Astrocyte of the cerebellum (primary cell): Measurements from ENCODE around the gene EXOC6B.
A peak's percentile ranks its signal among the peaks of the same experiment; 100 is the strongest.
"Not testable (repeated sequence)": the region's sequence is repeated elsewhere in the genome, so short reads cannot be mapped to it uniquely, and the experiment has no call there.

Experiments used
- DNase-seq: peaks from one replicate; pipeline ENCODE4 v3.0.0-alpha.2; 2011; ENCODE audit warnings: low read depth
- H3K4me3 ChIP-seq: 2 replicates; pipeline ENCODE4 v1.5.1; 2011; ENCODE audit warnings: mild to moderate bottlenecking, low read depth, low read length, moderate library complexity
- in situ Hi-C: cut with HindIII; loops from 2 replicates; pipeline ENCODE4 v1.10.0; 2017; ENCODE audit warnings: low sequenced_read_pairs
- TF ChIP-seq, protein P1 (sequence below): IDR thresholded peaks from 2 replicates; pipeline ENCODE4 v1.5.1; 2012; ENCODE audit warnings: low read length, low read depth, moderate library complexity, mild to moderate bottlenecking; ENCODE audit errors: missing control alignments

EXOC6B gene

DNA sequence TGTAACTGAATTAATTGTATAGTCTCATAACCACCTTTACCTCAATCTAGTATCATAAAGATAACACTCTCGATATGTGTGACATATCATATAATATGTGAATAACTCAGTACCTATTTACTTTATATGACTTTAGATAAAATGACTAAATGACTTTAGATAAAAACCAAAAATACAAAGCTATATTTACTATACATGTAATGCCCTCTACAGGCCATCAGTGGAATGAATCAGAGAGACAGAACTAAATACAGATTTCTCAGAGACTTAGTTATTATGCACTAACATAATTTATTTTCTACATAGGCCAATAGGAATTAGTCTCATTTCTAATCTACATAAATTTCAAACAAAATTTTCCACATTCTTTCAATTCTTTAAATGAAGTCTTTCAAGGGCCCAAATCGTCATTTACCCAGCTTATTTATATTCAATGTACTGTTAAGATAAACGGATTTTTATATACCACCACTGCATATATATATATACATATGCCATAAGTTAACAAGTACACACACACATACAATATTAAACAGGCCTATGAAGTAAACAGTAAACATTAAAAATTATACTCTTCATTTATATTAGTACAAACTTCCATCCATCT, 219.9 kb downstream of the EXOC6B start:
- DNase-seq = no peak
- TF ChIP-seq, protein P1, sequence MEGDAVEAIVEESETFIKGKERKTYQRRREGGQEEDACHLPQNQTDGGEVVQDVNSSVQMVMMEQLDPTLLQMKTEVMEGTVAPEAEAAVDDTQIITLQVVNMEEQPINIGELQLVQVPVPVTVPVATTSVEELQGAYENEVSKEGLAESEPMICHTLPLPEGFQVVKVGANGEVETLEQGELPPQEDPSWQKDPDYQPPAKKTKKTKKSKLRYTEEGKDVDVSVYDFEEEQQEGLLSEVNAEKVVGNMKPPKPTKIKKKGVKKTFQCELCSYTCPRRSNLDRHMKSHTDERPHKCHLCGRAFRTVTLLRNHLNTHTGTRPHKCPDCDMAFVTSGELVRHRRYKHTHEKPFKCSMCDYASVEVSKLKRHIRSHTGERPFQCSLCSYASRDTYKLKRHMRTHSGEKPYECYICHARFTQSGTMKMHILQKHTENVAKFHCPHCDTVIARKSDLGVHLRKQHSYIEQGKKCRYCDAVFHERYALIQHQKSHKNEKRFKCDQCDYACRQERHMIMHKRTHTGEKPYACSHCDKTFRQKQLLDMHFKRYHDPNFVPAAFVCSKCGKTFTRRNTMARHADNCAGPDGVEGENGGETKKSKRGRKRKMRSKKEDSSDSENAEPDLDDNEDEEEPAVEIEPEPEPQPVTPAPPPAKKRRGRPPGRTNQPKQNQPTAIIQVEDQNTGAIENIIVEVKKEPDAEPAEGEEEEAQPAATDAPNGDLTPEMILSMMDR = peak; percentile 46
- H3K4me3 ChIP-seq = no peak overlapping the region
- in situ Hi-C loops = no loop called here

DNA sequence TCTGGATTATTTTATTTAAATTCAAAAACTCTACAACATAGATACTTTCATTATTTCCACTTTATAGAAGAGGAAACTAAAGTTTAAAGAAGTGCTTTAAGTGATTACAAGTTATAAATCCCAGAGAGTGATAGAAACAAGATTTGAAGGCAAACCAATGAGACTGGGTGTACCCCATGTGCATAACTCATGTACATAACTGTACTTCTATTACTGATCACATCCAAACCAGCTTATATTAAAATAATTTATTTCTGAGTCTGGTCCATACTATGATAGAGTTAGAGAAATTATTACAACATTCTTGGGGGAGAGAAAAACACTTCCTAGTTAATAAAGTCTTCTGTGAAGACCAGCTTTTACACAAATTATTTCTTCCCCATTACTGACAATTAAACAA, 221.4 kb downstream of the EXOC6B start:
- in situ Hi-C loops = no loop called here
- TF ChIP-seq, protein P1 = no peak
- H3K4me3 ChIP-seq = no peak overlapping the region
- DNase-seq = no peak

DNA sequence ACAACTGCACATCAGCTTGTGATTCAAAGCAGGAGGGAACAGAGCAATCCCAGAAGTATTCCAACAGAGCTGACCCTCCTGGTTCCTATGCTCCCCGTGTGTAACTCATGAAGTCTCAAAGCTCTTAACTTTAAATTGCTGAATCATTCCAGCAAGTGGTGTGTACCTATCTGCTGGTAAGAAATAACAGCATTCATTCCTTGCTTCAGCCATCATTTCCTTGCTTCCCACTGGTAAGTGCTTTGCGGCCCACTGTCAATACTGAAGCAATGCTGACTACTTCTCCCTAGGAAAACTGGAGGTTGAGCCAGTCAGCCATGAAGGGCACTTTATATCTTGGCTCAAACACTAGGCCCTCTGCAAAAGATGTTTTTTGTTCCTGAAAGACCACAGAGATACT, 222.4 kb downstream of the EXOC6B start:
- in situ Hi-C loops = no loop called here
- TF ChIP-seq, protein P1 = no peak
- H3K4me3 ChIP-seq = no peak overlapping the region
- DNase-seq = no peak

DNA sequence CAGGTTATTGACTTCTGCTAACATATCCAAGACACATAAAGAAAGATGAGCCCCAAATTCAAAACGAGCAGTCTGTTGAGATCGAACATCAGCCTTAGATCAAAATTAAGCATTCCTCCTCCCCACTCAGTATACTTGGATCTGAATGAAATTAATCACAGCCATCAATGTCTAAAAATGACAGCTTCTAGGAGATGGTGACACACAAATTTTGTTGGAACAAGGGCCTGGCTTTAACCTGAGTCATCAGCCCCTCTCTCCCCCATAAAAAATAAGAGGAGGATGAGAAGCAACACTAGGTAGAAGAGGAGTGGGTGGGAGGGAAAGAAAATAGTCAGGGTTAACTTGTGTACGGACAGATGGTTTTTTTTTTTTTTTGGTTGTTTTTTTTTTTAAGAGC, 223.1 kb downstream of the EXOC6B start:
- TF ChIP-seq, protein P1 = no peak
- no peak overlapping the region for H3K4me3 ChIP-seq
- in situ Hi-C loops = no loop called here
- no peak for DNase-seq

DNA sequence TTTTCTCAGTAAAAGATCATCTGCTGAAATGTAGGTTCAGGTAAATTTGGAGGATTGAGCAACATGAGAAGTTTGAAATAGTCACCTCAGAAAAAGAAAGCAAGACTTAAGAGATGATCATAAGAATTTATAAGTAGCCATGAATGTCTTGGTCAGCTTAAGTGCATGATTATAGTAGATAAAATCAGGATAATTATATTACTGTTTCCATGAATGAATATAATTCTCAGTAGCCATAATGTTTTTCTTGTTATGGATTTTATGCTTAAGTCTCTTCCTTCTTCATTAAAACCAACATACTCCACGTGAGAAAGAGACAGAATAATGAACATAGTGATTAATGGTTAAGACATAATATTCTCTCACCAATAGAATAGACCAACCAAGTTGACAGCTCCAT, 223.7 kb downstream of the EXOC6B start:
- TF ChIP-seq, protein P1 = no peak
- in situ Hi-C loops = no loop called here

DNA sequence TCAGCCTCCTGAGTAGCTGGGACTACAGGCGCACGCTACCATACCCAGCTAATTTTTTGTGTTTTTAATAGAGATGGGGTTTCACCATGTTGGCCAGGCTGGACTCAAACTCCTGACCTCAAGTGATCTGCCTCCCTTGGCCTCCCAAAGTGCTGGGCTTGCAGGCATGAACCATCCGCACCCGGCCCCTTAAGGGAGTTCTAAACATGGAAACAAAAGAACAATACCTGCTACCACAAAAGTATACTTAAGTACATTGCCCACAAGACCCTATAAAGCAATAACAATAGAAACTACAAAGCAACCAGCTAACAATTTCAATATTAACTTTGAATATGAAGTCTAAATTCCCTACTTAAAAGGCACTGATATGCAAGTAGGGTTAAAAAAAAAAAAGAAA, 242.0 kb downstream of the EXOC6B start:
- in situ Hi-C loops = loop anchor here (25.0 kb wide), 1 partner anchor 397 kb away; no protein-coding TSS in a partner anchor
- H3K4me3 ChIP-seq, DNase-seq: not testable (repeated sequence)

More for the DNA sequence above, 223.7 kb downstream of the EXOC6B start:
- DNase-seq = no peak
- no peak overlapping the region for H3K4me3 ChIP-seq

DNA sequence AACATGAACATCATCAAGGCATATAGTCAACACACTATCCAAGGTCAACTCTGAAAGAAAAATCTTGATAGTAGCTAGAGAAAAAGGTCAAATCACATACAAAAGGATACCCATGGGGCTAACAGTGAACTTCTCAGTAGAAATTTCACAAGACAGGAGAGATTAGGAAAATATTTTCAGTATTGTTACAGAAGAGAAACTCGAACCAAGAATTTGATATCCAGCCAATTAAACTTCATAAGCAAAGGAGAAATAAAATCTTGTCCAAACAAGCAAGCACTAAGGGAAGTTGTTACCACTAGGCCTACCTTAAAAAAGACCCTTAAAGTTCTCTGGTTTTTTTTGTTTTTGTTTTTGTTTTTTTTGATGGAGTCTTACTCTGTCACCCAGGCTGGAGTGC, 242.5 kb downstream of the EXOC6B start:
- no peak for DNase-seq
- no peak overlapping the region for H3K4me3 ChIP-seq
- TF ChIP-seq, protein P1 = no peak
- in situ Hi-C loops = loop anchor here (25.0 kb wide), 1 partner anchor 396 kb away; no protein-coding TSS in a partner anchor
